A549 (cell line): ENCODE results near the gene LRCH1.

ENCODE experiments used
- BCL3 ChIP-seq: fragments of >200 bp; sonication (Bioruptor Twin); formaldehyde crosslinking; IDR thresholded peaks from 3 replicates; pipeline ENCODE4 v1.6.1; 2016
- BHLHE40 ChIP-seq: IDR thresholded peaks from 2 replicates; pipeline ENCODE4 v1.6.1; 2012; ENCODE audit warnings: low read depth, low read length, inconsistent platforms
- CHD4 ChIP-seq: fragments of 200-600 bp; sonication (generic); IDR thresholded peaks from 2 replicates; pipeline ENCODE4 v1.6.1; 2016; ENCODE audit warnings: antibody characterized with exemption, mild to moderate bottlenecking, borderline replicate concordance
- CTCF ChIP-seq: fragments of >200 bp; sonication (Bioruptor Twin); formaldehyde crosslinking; IDR thresholded peaks from 3 replicates; pipeline ENCODE4 v1.5.1; 2016
- EP300 ChIP-seq, 2 experiments: fragments of >200 bp; sonication (Bioruptor Twin); formaldehyde crosslinking; IDR thresholded peaks; 2 replicates in 1 of 2; 3 replicates in 1 of 2; pipeline ENCODE4 v1.6.1; 2016 to 2017
- HDAC2 ChIP-seq: fragments of 200-600 bp; sonication (generic); IDR thresholded peaks from 2 replicates; pipeline ENCODE4 v1.6.1; 2016
- JUN ChIP-seq, 2 experiments: fragments of >200 bp; sonication (Bioruptor Twin); formaldehyde crosslinking; IDR thresholded peaks; 2 replicates in 1 of 2; 3 replicates in 1 of 2; pipeline ENCODE4 v1.6.1; 2016 to 2017
- POLR2A ChIP-seq: IDR thresholded peaks from 2 replicates; pipeline ENCODE4 v1.6.1; 2012; ENCODE audit warnings: mild to moderate bottlenecking, low read length
- RAD21 ChIP-seq, 2 experiments: fragments of >200 bp in 1 of 2; sonication (Bioruptor Twin) in 1 of 2; formaldehyde crosslinking in 1 of 2; IDR thresholded peaks in 1 of 2; conservative IDR thresholded peaks in 1 of 2; 2 replicates in 1 of 2; 3 replicates in 1 of 2; pipeline ENCODE4 v1.6.1; 2012 to 2018; ENCODE audit warnings: inconsistent platforms in 1 of 2
- REST ChIP-seq: fragments of 200-600 bp; sonication (generic); IDR thresholded peaks from 2 replicates; pipeline ENCODE4 v1.6.1; 2016; ENCODE audit warnings: antibody characterized with exemption, mild to moderate bottlenecking, moderate library complexity
- RFX5 ChIP-seq: fragments of 450-650 bp; IDR thresholded peaks from 2 replicates; pipeline ENCODE4 v1.7.1; 2014; ENCODE audit warnings: antibody characterized with exemption, mild to moderate bottlenecking, moderate library complexity

DNA sequence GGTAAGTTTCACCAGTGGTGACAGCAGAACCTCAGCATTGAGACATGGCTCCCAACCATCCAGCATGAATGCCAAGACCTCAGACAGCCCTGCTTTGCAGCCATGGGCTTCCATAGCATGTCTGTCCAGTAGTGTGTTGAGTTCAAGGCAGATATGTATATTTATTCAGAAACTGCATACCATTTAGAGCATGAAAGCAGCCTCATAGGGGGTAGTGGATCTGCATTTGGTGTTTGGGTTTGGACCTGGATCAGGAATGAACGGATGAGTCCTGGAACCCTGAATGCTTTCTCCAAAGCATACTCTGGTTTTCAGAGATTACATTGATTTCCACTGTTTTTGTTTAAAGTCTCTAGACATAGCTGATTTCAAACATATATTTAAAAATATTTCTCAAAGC, 129.7 kb downstream of the LRCH1 start:
- TF ChIP-seq HDAC2, result no peak
- TF ChIP-seq RFX5, result no peak
- no peak for TF ChIP-seq JUN (IDR thresholded peaks at IDR 0.05)
- no peak for TF ChIP-seq CTCF
- no peak for TF ChIP-seq REST
- TF ChIP-seq BHLHE40, result no peak
- no peak for TF ChIP-seq POLR2A
- TF ChIP-seq CHD4, result no peak
- no peak for TF ChIP-seq EP300 (IDR thresholded peaks at IDR 0.05)
- TF ChIP-seq BCL3, result no peak
- no peak for TF ChIP-seq RAD21 (conservative IDR thresholded peaks at IDR 0.05 in 1 of 2, IDR thresholded peaks at IDR 0.05 in 1 of 2)
